HAP-1 (cell line): ENCODE measurements around the gene RBM38.
"Not testable (repeated sequence)": the region's sequence is repeated elsewhere in the genome, so short reads cannot be mapped to it uniquely, and the experiment has no call there.

Experiments used
- DNase-seq, 2 experiments: peaks; one replicate each; pipeline ENCODE4 v3.0.0-alpha.2; 2016 to 2020; ENCODE audit warnings: low spot score in 2 of 2
- H3K27me3 ChIP-seq: fragments of 250-450 bp; sonication (Bioruptor Pico); 2 replicates; pipeline ENCODE4 v1.5.1; 2020; ENCODE audit warnings: low read depth, mild to moderate bottlenecking, moderate library complexity
- H3K36me3 ChIP-seq: fragments of 250-450 bp; sonication (Bioruptor Pico); replicated peaks from 2 replicates; pipeline ENCODE4 v1.5.1; 2020; ENCODE audit warnings: mild to moderate bottlenecking
- H3K4me1 ChIP-seq: fragments of 250-450 bp; sonication (Bioruptor Pico); 2 replicates; pipeline ENCODE4 v1.5.1; 2020; ENCODE audit warnings: mild to moderate bottlenecking
- H3K4me3 ChIP-seq: fragments of 250-450 bp; sonication (Bioruptor Pico); 2 replicates; pipeline ENCODE4 v1.5.1; 2020; ENCODE audit warnings: mild to moderate bottlenecking, moderate library complexity
- H3K9me3 ChIP-seq: fragments of 250-450 bp; sonication (Bioruptor Pico); 2 replicates; pipeline ENCODE4 v1.5.1; 2020; ENCODE audit warnings: mild to moderate bottlenecking, moderate library complexity
- in situ Hi-C: fragments of 300-500 bp; cut with MboI; formaldehyde crosslinking; loops from 3 replicates; pipeline ENCODE4 v1.14.3; 2020; ENCODE audit warnings: low sequenced_read_pairs, inconsistent platforms, mixed read lengths

The RBM38 gene

DNA sequence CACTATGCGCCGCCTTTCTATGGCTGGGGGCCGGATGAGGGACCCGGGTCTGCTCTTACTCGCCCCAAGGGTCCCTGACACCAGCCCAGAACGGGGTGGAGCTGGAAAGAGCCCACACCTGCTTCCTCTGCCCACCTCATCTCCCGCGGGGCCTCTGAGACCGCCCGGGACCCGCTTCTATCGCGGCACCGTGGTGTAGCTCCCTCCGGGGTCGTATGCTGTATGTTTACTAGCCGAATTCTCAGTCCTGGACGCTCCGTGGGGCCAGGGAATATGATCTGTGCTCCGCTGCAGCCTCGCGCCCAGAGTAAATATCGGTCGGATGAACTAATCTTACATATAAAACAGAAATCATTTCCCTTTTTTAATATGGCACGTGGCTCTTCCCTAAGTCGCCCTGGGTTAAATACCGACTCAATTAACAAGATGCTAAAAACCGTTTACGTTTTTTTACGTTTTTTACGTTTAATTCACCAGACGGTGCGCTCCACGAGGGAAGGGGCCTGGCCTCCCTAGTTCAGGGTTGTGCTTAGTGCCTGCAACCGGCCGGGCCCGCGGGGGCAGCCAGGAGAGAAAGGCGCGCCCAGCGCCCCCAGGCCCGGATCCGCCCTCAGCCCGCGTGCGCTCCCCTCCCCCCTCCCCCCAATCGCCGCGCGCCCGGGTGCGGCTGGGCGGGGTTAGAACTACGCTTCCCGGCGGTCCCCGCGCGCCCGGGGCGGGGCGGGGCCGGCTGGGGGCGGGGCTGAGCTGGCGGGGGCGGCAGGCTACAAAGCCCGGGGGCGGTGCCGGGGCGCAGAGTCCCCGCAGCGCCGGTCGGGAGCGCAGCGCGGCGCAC lies at the start of gene RBM38:
TSS of gene RBM38 (plus strand) at position 793 of the 835 bp plus-strand sequence. CDS start 186 bp downstream, outside the sequence.
- in situ Hi-C loops = loop anchor here (25.0 kb wide), 2 partner anchors 821 to 1004 kb away; partner anchors contain the start of genes AURKA and CSTF1
- DNase-seq = peak; percentile 55 to 85

GRCh38 chr20:57341663-57342062 lies 49.5 kb upstream of the RBM38 start:
- H3K4me3 ChIP-seq = no peak overlapping the region
- no peaks in the 10 kb centered on the region for H3K36me3 ChIP-seq
- in situ Hi-C loops = loop anchor here (5.0 kb wide), 1 partner anchor 259 kb away; no protein-coding TSS in a partner anchor
- peaks cover 12% of the 10 kb centered on the region for H3K27me3 ChIP-seq
- H3K4me1 ChIP-seq = no peaks in the 10 kb centered on the region
- H3K9me3 ChIP-seq = no peaks in the 10 kb centered on the region
- no peak for DNase-seq

More for the DNA sequence above, at the start of gene RBM38:
- peak within 1 kb of the TSS; percentile 53 for H3K4me3 ChIP-seq
- H3K4me1 ChIP-seq = peaks cover 18% of the 10 kb centered on the region
- no peaks in the 10 kb centered on the region for H3K27me3 ChIP-seq
- H3K9me3 ChIP-seq = no peaks in the 10 kb centered on the region
- peaks cover 21% of the 10 kb centered on the region for H3K36me3 ChIP-seq

DNA sequence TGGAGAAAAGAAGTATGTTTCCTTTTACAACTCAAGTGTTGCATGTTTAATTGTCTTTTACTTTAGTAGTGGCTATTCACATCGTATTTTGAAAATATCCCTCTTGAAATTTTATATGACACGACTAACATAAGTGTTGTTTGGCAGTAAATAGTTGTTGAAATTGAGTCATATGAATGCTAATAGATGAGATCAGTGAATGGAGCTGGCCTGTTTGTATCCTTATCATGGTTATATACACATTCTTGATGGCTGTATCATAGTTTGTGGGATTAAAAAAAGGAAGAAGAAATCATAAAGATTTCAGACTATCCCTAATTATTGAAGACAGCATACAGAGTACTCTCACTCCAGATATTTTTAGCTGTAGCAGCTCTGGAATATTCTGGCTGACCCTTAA lies 48.4 kb upstream of the RBM38 start:
- H3K36me3 ChIP-seq = no peaks in the 10 kb centered on the region
- no peaks in the 10 kb centered on the region for H3K4me1 ChIP-seq
- no peak overlapping the region for H3K4me3 ChIP-seq
- no peaks in the 10 kb centered on the region for H3K9me3 ChIP-seq
- in situ Hi-C loops = loop anchor here (5.0 kb wide), 1 partner anchor 261 kb away; no protein-coding TSS in a partner anchor
- no peak for DNase-seq
- peaks cover 9% of the 10 kb centered on the region; the same call in 1 of the 2 replicates for H3K27me3 ChIP-seq

- Histone ChIP-seq H3K27me3 (peaks cover 9% of the 10 kb centered on the region; the same call in 1 of the 2 replicates), H3K9me3 (no peaks in the 10 kb centered on the region), H3K4me1 (no peaks in the 10 kb centered on the region), H3K4me3 (no peak overlapping the region), H3K36me3 (peaks cover 2% of the 10 kb centered on the region; the same call in 1 of the 2 replicates)
- in situ Hi-C loops = no loop called here
- DNase-seq = peak; percentile 72 to 87
Observed at GRCh38 chr20:57346477-57346876, 44.7 kb upstream of the RBM38 start.

DNA sequence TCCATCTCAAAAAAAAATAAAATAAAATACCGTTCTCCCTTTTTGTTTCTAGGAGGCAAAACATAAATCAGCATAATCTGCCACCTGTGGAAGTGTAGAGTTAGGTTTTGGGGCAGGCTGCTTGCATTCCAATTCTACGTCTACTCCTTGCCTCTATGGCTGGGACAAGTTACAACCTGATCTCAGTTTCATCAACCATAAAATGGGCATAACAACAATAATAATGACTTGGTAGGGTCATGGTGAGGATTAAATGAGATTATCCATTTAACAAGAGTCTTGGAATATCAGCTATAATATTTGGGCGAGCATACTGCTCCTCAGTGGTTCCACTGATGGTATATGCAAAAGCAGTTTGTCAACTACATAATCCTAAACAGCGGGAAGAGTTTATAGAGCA lies 43.8 kb upstream of the RBM38 start:
- Histone ChIP-seq H3K4me3 (no peak overlapping the region), H3K9me3 (no peaks in the 10 kb centered on the region), H3K36me3 (peaks cover 8% of the 10 kb centered on the region), H3K4me1 (no peaks in the 10 kb centered on the region), H3K27me3 (peaks cover 7% of the 10 kb centered on the region; the same call in 1 of the 2 replicates)
- in situ Hi-C loops = no loop called here
- DNase-seq = no peak

GRCh38 chr20:57348200-57348921 lies 42.8 kb upstream of the RBM38 start:
- DNase-seq, H3K36me3 ChIP-seq, H3K4me1 ChIP-seq, H3K4me3 ChIP-seq, H3K9me3 ChIP-seq, in situ Hi-C loops, H3K27me3 ChIP-seq: not testable (repeated sequence)

DNA sequence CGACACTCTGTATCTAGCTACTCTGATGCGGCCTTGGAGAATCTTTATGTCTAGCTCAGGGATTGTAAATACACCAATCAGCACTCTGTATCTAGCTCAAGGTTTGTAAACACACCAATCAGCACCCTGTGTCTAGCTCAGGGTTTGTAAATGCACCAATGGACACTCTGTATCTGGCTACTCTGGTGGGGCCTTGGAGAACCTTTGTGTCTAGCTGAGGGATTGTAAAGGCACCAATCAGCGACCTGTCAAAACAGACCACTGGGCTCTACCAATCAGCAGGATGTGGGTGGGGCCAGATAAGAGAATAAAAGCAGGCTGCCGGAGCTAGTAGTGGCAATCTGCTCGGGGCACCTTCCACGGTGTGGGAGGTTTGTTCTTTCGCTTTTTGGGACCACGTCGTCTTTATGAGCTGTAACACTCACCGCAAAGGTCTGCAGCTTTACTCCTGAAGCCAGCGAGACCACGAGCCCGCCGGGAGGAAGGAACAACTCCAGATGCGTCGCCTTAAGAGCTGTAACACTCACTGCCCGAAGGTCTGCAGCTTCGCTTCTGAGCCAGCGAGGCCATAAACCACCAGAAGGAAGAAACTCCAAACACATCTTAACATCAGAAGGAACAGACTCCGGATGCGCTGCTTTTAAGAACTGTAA lies 42.1 kb upstream of the RBM38 start:
- H3K4me1 ChIP-seq, H3K4me3 ChIP-seq, H3K27me3 ChIP-seq, H3K9me3 ChIP-seq, in situ Hi-C loops, H3K36me3 ChIP-seq: not testable (repeated sequence)
- DNase-seq = peak in 1 of 2 experiments; percentile 14

DNA sequence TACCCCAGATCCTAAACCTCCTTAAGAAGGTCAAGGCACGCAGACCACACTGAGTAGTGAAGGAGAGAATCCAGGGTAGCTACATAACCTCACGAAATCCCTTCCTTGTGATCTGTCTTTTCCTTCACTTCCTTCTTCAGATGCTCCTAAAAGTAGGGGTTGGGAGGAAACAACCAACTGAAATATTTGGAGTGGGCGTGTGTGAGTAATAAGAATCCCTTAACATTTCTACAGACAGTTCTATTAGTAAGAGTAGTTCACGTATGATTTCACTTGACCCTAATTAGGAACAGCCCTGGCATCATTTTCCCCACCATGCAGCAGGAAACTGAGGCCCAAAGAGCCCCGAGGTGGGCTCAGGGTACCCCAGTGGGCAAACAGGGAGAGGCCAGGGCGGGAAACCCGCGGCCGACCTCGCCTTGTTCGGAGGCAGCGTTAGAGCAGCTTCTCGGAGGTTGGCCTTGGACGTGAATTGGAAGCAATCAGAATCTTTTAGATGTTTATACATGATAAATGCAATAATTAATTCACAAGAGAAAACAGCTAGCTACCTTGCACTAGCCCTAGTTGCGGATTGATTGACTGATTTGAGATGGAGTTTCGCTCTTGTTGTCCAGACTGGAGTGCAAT lies 41.0 kb upstream of the RBM38 start:
- DNase-seq = no peak
- in situ Hi-C loops = no loop called here

DNA sequence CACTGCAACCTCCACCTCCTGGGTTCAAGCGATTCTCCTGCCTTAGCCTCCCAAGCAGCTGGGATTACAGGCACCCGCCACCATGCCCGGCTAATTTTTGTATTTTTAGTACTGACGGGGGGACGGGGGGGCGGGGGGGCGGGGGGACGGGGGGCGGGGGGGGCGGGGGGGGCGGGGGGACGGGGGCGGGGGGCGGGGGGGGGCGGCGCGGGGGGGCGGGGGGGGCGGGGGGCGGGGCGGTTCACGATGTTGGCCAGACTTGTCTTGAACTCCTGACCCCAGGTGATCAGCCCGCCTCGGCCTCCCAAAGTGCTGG lies 40.5 kb upstream of the RBM38 start:
- H3K27me3 ChIP-seq, H3K4me1 ChIP-seq, H3K36me3 ChIP-seq, DNase-seq, H3K9me3 ChIP-seq, in situ Hi-C loops: not testable (repeated sequence)
- H3K4me3 ChIP-seq = peak overlapping the region; percentile 95

More for the DNA sequence above, 41.0 kb upstream of the RBM38 start:
- Histone ChIP-seq H3K9me3 (no peaks in the 10 kb centered on the region), H3K4me1 (no peaks in the 10 kb centered on the region), H3K27me3 (no peaks in the 10 kb centered on the region), H3K36me3 (peaks cover 8% of the 10 kb centered on the region), H3K4me3 (no peak overlapping the region)

- Histone ChIP-seq H3K9me3 (no peaks in the 10 kb centered on the region), H3K4me3 (peak within 1 kb of the TSS; percentile 95), H3K36me3 (peaks cover 8% of the 10 kb centered on the region), H3K27me3 (no peaks in the 10 kb centered on the region), H3K4me1 (no peaks in the 10 kb centered on the region)
- peak; percentile 84 to 92 for DNase-seq
- in situ Hi-C loops = no loop called here
Observed at GRCh38 chr20:57351042-57351783, 40.0 kb upstream of the RBM38 start, which contains the start of gene RAE1. Gene RAE1 (plus strand): TSS chr20:57351255. CDS start chr20:57354039, 2,784 bp downstream.

DNA sequence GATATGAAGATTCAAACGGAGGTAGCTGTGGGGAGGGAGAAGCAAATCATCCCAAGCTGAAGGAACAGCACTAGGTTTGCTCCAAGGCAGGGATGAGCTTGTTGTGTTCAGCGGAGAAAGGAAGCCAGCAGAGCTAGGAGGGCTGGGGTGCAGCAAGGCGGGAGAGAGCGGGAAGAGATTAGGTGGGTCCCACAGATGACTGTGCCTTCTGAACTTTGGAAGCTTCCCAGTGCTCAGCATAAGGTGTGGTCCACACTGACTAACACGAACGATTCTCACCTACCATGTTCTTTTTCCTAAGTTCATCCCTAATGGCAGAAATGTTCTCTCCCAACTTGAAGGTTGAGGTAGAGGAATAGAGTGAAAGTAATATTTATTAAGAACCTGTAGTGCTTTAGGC lies 38.9 kb upstream of the RBM38 start:
- Histone ChIP-seq H3K4me3 (peak overlapping the region; percentile 95), H3K36me3 (peaks cover 8% of the 10 kb centered on the region), H3K4me1 (no peaks in the 10 kb centered on the region), H3K27me3 (no peaks in the 10 kb centered on the region), H3K9me3 (no peaks in the 10 kb centered on the region)
- in situ Hi-C loops = no loop called here
- no peak for DNase-seq

DNA sequence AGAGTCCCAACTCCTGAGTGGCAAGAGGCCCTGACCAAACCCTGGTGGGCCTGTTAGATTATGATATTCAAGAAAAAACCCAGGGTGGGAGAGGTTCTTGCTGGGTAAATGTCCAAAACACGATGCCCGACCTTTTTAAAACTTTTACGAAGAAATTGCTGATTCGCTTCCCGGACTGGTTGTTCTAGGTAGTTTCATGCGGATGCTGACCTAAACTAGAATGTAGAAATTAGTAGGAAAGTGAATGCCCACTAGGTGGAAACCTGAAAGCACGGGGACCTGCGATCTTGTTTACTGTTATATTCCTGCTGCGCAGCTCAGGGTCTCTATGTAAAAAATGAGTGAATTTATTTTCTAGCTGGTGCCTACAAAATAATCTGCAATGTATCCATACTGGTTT lies 37.8 kb upstream of the RBM38 start:
- no peaks in the 10 kb centered on the region for H3K9me3 ChIP-seq
- in situ Hi-C loops = no loop called here

GRCh38 chr20:57361517-57361916 lies 29.7 kb upstream of the RBM38 start:
- no peaks in the 10 kb centered on the region for H3K9me3 ChIP-seq
- in situ Hi-C loops = no loop called here
- no peaks in the 10 kb centered on the region for H3K4me1 ChIP-seq
- H3K36me3 ChIP-seq = peaks cover 31% of the 10 kb centered on the region
- H3K27me3 ChIP-seq = no peaks in the 10 kb centered on the region
- H3K4me3 ChIP-seq = no peak overlapping the region
- DNase-seq = no peak

More for the DNA sequence above, 37.8 kb upstream of the RBM38 start:
- Histone ChIP-seq H3K4me3 (no peak overlapping the region), H3K27me3 (no peaks in the 10 kb centered on the region), H3K4me1 (no peaks in the 10 kb centered on the region), H3K36me3 (peaks cover 8% of the 10 kb centered on the region)
- DNase-seq = no peak
